Thoracic aorta endothelial cell (primary cell): ENCODE results near the gene TNFSF11. TPM values are rescaled to one million over a fixed set of nuclear protein-coding genes. Genes with fewer than 3 reads are reported as not detected.

Source experiments
- total RNA-seq: library from RNA; depleted of rRNA; stranded (reverse); fragments of >200 nt; gene quantifications from 2 replicates; pipeline ENCODE4 v1.2.3, GENCODE V29; 2012

TNFSF11 gene, protein sequence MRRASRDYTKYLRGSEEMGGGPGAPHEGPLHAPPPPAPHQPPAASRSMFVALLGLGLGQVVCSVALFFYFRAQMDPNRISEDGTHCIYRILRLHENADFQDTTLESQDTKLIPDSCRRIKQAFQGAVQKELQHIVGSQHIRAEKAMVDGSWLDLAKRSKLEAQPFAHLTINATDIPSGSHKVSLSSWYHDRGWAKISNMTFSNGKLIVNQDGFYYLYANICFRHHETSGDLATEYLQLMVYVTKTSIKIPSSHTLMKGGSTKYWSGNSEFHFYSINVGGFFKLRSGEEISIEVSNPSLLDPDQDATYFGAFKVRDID
- not detected in 2 replicates for total RNA-seq

DNA sequence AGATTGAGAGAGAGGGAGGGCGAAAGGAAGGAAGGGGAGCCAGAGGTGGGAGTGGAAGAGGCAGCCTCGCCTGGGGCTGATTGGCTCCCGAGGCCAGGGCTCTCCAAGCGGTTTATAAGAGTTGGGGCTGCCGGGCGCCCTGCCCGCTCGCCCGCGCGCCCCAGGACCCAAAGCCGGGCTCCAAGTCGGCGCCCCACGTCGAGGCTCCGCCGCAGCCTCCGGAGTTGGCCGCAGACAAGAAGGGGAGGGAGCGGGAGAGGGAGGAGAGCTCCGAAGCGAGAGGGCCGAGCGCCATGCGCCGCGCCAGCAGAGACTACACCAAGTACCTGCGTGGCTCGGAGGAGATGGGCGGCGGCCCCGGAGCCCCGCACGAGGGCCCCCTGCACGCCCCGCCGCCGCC lies at the start of gene TNFSF11:
TNFSF11 (plus strand) TSS at position 142 of the 400 bp plus-strand sequence; CDS start at position 294, 152 bp downstream.

Other genes with a start within 250 kb of the TNFSF11 start
- gene FAM216B, start 207.4 kb downstream of the TNFSF11 start, total RNA-seq, result not detected in 2 replicates